Mononuclear cell (primary cell): Measurements from ENCODE around the gene GET3. TPM values are rescaled to one million over a fixed set of nuclear protein-coding genes. Genes with fewer than 3 reads are reported as not detected.
"Not testable (repeated sequence)": the region's sequence is repeated elsewhere in the genome, so short reads cannot be mapped to it uniquely, and the experiment has no call there.

Experiments used
- H3K27me3 ChIP-seq: 2 replicates; pipeline ENCODE4 v1.6.0; 2011; ENCODE audit warnings: low read length, control low read depth; ENCODE audit not compliant: insufficient read depth
- H3K4me1 ChIP-seq: 2 replicates; pipeline ENCODE4 v1.5.1; 2011; ENCODE audit warnings: mild to moderate bottlenecking, low read length, control low read depth; ENCODE audit not compliant: insufficient read depth
- H3K4me3 ChIP-seq: 2 replicates; pipeline ENCODE4 v1.5.1; 2011; ENCODE audit warnings: mild to moderate bottlenecking, low read length, moderate library complexity
- H3K9me3 ChIP-seq: 2 replicates; pipeline ENCODE4 v1.5.1; 2011; ENCODE audit warnings: low read depth, mild to moderate bottlenecking, control low read depth, low read length
- total RNA-seq: library from RNA; depleted of rRNA; stranded (reverse); fragments of >200 nt; gene quantifications from one replicate; pipeline ENCODE4 v1.2.3, GENCODE V29; 2012

The GET3 gene
- total RNA-seq, 1 donor, result 28.7 TPM

DNA sequence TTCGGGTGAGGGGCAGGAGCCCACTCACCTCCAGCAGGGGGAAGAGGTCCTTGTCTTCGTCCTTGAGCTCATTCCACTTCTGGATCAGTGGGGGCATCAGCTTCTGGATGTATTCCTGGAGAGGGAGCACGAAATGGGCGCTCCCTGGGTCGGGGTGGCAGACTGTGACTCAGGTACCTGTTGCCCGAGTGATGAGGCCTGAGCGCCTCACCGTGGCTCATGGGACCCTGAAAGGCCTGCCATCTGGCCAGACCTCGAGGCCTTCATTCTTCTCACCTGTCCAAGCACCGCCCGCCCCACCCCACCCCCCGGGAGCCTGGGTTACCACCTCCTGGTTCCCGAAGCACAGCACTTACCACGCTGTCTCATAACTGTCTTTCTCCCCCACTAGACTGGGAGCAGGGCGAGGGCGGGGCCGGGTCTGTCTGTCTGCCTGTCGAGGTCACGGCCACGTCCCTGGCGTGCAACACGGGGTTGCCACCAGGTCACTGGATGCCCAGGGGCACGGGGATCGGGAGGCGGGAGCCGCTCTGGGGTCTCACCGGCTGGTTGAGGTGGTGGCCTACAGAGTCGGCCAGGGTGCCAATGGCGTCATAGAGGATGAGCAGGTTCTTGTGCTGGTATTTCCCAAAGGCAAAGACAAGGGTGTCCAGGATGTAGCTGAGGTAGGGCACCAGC is 31.5 kb upstream of the GET3 start:
- H3K9me3 ChIP-seq, result no peaks in the 10 kb centered on the region
- no peak overlapping the region for H3K4me3 ChIP-seq
- no peaks in the 10 kb centered on the region for H3K27me3 ChIP-seq
- no peaks in the 10 kb centered on the region for H3K4me1 ChIP-seq

DNA sequence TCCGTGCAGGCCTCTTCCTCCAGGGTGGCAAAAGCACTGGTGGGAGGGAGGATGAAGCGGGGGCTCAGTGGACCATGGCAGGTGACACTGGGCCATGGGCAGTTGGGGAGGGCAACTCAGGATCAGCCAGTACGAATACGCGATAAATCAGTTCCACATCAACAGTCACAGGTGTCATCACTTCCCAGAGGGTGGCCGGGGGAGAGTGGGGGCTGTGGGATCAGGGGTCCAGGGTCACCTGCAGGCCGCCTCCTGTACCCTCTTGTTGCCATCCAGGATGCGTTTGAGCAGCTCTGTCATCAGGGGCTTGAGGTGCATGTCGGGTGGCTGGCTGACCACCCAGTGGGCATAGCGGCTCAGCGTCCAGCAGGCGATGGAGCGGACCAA is 31.0 kb upstream of the GET3 start:
- H3K27me3 ChIP-seq, result no peaks in the 10 kb centered on the region
- no peaks in the 10 kb centered on the region for H3K9me3 ChIP-seq
- H3K4me1 ChIP-seq, result no peaks in the 10 kb centered on the region
- H3K4me3 ChIP-seq, result no peak overlapping the region

DNA sequence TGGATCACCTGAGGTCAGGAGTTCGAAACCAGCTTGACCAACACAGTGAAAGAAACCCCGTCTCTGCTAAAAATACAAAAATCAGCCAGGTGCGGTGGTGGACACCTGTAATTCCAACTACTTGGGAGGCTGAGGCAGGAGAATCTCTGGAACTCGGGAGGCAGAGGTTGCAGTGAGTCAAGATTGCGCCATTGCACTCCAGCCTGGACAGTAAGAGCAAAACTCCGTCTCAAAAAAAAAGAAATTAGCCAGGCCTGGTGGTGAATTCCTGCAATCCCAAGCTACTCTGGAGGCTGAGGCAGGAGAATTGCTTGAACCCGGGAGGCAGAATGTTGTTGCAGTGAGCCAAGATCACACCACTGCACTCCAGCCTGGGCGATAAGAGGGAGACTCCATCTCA is 28.7 kb upstream of the GET3 start:
- Histone ChIP-seq H3K4me3 (no peak overlapping the region), H3K4me1 (no peaks in the 10 kb centered on the region), H3K27me3 (no peaks in the 10 kb centered on the region), H3K9me3 (no peaks in the 10 kb centered on the region)

DNA sequence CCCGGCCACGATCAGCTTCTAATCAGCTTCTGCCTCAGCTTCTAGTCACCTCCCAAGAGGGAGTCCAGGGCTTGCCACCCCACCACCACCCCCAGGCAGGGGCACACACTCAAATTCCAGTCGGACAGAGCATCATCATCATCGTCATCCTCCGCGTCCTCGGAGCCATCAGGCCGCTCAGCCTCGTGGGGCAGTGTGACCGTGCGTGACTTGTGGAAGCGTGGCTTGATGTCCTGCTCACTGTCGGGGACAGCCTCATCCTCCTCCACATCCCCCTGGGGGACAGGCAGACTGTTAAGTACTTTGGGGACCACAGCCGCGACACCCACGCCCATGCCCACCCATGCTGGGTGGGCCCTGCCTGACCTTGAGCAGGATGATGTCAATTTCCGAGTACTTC is 26.1 kb upstream of the GET3 start:
- H3K27me3 ChIP-seq, result no peaks in the 10 kb centered on the region
- no peaks in the 10 kb centered on the region for H3K9me3 ChIP-seq
- no peaks in the 10 kb centered on the region for H3K4me1 ChIP-seq
- no peak overlapping the region for H3K4me3 ChIP-seq

DNA sequence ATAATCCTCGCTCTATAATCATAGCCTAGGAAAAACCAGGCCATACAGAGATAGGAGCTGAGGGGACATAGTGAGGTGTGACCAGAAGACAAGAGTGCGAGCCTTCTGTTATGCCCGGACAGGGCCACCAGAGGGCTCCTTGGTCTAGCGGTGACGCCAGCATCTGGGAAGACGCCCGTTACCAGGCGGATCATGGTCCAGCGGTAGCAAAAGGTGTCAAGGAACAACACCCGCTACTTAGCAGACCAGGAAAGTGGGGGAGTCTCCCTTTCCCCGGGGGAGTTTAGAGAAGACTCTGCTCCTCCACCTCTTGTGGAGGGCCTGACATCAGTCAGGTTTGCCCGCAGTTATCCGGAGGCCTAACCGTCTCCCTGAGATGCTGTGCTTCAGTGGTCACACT is 25.2 kb upstream of the GET3 start:
- H3K4me1 ChIP-seq, H3K9me3 ChIP-seq, H3K4me3 ChIP-seq, H3K27me3 ChIP-seq: not testable (repeated sequence)

DNA sequence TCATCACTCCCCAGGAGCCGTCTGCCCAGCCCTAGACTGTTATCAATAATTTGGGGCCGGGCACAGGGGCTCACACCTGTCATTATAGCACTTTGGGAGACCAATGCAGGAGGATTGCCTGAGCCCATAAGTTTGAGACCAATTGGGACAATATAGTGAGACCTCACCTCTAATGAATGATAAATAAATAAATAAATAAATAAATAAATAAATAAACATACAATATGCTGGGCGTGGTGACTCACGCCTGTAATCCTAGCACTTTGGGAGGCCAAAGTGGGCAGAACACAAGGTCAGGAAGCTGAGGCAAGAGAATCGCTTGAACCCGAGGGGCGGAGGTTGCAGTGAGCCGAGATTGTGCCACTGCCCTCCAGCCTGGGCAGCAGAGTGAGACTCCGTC is 24.0 kb upstream of the GET3 start:
- H3K27me3 ChIP-seq, H3K9me3 ChIP-seq, H3K4me1 ChIP-seq, H3K4me3 ChIP-seq: not testable (repeated sequence)

DNA sequence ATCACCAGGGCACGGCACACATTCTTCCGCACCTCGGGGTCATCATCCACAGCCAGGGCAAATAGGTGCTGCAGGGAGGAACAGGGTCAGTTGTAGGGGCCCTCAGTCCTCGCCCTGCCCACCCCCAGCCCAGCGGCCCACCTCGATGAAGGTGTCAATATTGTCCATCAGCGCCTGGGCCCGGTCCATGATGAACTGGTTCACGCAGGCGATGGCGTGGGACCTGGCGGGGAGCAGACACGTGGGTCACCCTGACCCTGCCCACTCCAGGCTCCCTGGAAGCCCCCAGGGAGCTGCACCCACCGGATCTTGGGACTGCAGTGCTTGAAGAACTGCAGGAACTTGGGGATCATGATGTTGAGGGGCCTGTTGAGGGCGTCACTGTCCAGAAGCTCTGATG is 22.2 kb upstream of the GET3 start:
- Histone ChIP-seq H3K27me3 (no peaks in the 10 kb centered on the region), H3K4me3 (no peak overlapping the region), H3K9me3 (no peaks in the 10 kb centered on the region), H3K4me1 (no peaks in the 10 kb centered on the region)

DNA sequence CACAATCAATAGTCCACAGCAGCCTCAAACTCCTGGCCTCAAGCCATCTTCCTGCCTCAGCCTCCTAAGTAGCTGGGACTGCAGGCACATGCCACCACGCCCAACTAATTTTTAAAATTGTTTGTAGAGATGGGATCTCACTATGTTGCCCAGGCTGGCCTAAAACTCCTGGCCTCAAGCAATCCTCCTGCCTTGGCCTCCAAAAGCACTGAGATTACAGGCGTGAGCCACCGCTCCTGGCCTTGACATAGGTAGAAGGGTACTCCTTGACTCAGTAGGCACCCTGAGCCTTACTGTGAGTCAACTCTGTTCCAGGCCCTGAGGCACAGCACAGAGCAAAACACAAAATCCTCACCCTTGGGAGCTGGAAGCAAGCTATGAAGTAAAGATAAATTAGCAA is 21.4 kb upstream of the GET3 start:
- no peaks in the 10 kb centered on the region for H3K9me3 ChIP-seq
- peaks cover 7% of the 10 kb centered on the region for H3K4me1 ChIP-seq
- H3K4me3 ChIP-seq, result no peak overlapping the region
- no peaks in the 10 kb centered on the region for H3K27me3 ChIP-seq

DNA sequence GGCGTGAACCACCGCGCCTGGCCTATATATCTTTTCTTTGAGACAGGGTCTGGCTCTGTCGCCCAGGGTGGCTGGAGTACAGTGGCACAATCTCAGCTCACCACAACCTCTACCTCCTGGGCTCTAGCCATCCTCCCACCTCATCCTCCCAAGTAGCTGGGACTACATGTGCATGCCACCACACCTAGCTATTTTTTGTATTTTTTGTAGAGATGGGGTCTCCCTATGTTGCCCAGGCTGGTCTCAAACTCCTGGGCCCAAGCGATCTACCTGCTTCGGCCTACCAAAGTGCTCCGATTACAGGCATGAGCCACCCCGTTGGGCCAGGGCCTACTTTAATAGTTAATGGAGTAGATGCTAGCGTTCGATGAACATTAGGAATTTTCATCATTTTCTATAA is 17.0 kb upstream of the GET3 start:
- Histone ChIP-seq H3K4me1 (peaks cover 34% of the 10 kb centered on the region), H3K9me3 (no peaks in the 10 kb centered on the region), H3K4me3 (no peak overlapping the region), H3K27me3 (no peaks in the 10 kb centered on the region)

DNA sequence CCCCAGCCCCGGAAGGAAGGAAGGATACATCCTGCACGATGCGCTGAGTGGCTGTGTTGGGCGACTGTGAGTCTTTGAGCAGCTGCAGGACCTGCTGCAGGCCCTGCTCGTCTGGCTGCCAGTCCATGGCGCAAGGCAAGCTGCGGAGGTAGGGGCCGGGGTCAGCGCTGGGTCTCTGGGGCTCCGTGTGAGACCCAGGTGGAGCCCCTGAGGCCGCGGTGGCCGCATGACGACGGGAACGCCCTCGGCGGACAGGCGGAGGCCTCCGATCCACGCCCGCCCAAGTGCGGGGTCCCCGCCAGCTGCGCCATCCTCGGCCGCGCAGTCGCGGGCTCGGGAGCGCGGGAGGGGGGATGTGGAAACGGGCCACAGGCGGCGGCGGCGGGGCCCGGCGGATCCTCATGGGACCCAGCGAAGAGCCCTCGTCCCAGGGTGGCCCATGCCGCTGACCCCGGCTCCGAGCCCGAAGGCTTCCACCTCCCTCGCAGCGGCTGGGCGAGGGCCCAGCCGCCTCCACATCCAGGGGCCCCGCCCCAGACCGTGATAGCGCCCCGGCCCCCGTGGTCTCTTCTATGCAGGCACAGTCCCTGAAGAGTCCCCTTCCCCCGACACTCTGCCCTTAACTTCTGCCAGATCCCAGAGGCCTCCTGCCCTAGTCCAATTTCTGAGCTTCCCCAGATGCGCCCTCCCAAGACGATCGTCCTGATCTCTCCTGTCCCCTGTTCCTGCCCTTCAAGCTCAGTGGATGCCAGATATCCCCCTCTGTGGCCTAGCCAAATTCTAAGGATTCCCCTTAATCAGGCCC is 16.2 kb upstream of the GET3 start:
- Histone ChIP-seq H3K9me3 (no peaks in the 10 kb centered on the region), H3K4me3 (peak overlapping the region; percentile 89), H3K4me1 (peaks cover 34% of the 10 kb centered on the region), H3K27me3 (no peaks in the 10 kb centered on the region)

DNA sequence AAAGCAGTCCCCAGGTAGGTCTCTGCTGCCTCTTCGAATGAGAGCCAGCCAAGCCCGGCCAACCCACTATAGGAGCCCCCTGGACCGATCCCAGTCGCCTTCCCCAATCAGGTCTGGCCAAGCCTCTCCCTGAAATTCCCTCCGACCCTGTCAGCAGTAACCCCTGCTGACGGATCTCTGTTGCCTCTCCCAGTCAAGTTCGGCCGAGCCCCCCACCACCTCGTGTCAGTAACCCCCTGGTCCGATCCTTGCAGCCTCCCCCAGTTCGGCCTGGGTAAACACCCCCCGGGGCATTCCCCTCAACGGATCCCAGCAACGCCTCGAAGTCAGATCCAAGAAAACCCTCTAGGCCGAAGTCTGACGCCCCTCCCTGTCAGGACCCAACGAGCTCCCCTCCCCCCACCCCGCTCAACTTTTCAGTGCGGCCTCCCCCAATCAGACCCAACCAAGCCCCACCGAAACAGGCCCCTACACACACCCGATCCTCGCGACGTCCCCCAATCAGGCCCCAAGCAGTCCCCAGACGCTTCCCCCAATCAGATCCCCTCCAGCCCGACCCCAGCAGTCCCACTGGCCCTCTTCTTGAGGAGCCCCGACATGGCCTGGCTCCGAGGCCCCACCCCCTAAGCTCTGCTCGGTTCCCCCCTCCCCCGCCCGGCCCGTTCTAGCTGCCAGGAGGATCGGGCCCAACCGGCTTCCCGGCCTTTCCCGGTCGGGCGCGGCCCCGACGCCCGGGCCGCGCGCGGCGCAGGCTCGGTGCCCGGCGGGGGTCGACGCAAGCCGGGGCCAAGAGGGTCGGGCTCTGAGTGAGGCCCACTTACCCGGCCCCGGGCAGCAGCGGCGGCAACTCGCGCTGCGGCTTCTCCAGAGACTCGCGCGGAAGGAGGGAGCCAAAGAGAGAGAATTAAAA is 15.4 kb upstream of the GET3 start:
- Histone ChIP-seq H3K4me3 (peak overlapping the region; percentile 89), H3K9me3 (no peaks in the 10 kb centered on the region), H3K4me1 (peaks cover 34% of the 10 kb centered on the region), H3K27me3 (no peaks in the 10 kb centered on the region)

DNA sequence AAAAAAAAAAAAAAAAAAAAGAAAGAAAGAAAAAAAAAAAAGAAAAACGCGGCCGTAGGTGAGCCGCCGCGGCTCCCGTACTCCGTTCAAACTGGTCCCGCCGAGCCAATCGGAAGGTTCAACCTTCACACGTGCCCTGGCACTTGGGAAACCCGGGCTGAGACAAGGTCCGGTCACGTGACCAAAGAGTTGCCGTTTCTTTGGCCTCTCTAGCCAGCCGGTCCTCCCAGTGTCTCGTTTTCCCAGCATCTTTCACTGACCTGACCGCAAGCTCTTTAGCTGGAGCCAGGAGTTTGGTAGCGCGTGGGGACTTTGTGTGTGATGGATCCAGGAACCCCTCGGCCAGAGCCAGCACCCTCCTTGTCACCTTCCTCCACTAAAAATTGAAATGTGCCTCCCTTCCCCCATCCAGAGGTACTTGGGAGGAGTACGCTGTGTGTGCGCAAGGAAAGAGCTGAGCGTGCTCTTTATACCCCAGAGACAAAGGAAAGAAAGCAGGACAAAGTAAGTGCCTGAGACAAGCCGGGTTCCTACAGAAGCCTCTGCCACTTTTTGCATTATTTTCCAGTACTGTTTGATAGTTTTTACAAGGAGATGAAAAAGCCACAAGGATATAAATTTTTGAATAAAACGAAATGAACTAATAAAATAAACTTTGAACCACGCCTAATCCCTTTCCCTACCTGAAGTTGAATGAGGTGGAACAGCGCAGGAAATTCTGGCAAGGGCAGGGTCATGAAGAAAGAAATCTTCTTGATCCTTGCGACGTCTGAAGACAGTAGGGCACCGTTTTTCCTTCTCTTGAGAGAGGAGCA is 14.5 kb upstream of the GET3 start:
- H3K27me3 ChIP-seq, result no peaks in the 10 kb centered on the region
- H3K4me1 ChIP-seq, result peaks cover 34% of the 10 kb centered on the region
- no peaks in the 10 kb centered on the region for H3K9me3 ChIP-seq
- H3K4me3 ChIP-seq, result peak overlapping the region; percentile 89

DNA sequence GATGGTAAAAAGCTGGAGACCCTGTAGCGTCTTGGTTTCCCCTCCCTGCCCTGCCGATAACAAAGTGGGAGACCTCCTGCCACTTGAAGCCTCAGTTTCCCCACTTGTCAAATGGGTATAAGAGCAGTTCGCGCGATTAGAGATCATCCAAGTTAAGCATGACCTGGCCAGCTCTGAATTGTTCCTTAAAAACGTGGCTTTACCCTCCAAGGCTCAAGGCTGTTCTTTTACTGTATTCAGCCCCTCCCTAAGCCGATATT is 14.0 kb upstream of the GET3 start:
- Histone ChIP-seq H3K27me3 (no peaks in the 10 kb centered on the region), H3K4me1 (peaks cover 34% of the 10 kb centered on the region), H3K4me3 (peak overlapping the region; percentile 89), H3K9me3 (no peaks in the 10 kb centered on the region)

DNA sequence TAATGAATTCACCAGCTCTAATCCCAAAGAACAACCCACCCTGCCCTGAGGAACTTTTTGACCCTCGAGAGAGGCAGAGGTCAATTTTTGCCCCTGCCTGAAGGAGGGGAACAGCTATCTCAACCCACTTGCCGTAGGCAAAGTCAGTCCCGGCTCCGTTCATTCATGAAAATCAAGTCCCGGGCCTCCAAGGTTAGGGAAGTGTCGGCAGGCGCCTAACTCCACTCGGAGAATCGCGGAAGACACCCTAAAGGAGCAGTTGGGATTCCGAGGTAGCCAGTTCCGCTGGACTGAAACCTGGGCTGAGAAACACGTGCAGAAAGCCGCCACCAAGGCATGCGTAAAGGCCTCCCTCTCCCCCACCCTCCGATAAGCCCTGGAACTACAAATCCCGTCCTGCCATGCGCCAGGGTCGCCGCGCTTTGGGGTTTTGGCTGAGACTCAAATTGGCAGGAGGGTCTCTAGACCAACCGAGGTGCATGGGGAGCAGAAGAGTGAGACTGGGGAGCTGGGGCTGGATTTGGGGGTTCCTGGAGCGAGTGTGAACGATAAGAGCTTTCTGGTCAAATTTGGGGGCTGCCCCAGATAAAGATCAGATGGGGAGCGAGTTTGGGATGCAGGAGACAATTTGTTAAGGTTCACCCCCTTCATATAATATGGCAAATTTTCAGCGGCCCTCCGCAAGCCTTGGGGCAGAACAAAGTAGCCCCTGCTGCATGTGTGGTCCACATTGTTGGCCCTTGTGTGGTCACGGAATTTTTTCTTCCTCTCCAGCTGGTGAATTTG is 13.5 kb upstream of the GET3 start, which contains the start of gene TNPO2:
Gene TNPO2 (minus strand): TSS at position 292 of the 786 bp plus-strand sequence. CDS start 2,955 bp downstream, outside the sequence.
- Histone ChIP-seq H3K27me3 (no peaks in the 10 kb centered on the region), H3K9me3 (no peaks in the 10 kb centered on the region), H3K4me1 (peaks cover 34% of the 10 kb centered on the region), H3K4me3 (peak within 1 kb of the TSS; percentile 89)
